Keratinocyte (primary cell): ENCODE results near the gene PCDH9. TPM values are rescaled to one million over a fixed set of nuclear protein-coding genes. Genes with fewer than 3 reads are reported as not detected.

Experiments used
- polyA plus RNA-seq, 5 experiments: library from polyadenylated mRNA; depleted of rRNA in 3 of 5; stranded (reverse) in 3 of 5; stranded (forward) in 1 of 5; unstranded in 1 of 5; fragments of >200 nt; gene quantifications; 1 replicate in 1 of 5; 2 replicates in 3 of 5; 3 replicates in 1 of 5; pipeline versions ENCODE4 v1.2.1 to v1.2.3, GENCODE V29; 2011 to 2012; ENCODE audit warnings: missing spikeins in 2 of 5, low read depth in 1 of 5, low replicate concordance in 1 of 5
- small RNA-seq, 3 experiments: library from RNA; depleted of rRNA; stranded (forward); fragments of <200 nt; gene quantifications; one replicate each; pipeline ENCODE3, GENCODE V24; 2012; ENCODE audit warnings: low read depth in 3 of 3, low replicate concordance in 1 of 3; ENCODE audit not compliant: insufficient read length in 3 of 3

PCDH9 gene
- polyA plus RNA-seq, 1 donor (not counting 4 experiments of a cell fraction or from before 2014, with no cell fraction given), result 0.21 TPM

Small RNAs within 50 kb of the gene (small RNA-seq; reads per million reads assigned to genes)
- 0 reads per million in 3 experiments for gene RNU7-87P
